Hematopoietic multipotent progenitor cell treated with erythropoietin and hydrocortisone succinate and interleukin-3 and kit ligand, for 17 days (in vitro differentiated cells): ENCODE data around the gene SERPINA1.
"Not testable (repeated sequence)": the region's sequence is repeated elsewhere in the genome, so short reads cannot be mapped to it uniquely, and the experiment has no call there.

Experiments
- DNase-seq: peaks from one replicate; pipeline ENCODE4 v3.0.0-alpha.2; 2015; ENCODE audit warnings: low spot score

Gene SERPINA1

GRCh38 chr14:94346065-94346786 lies 42.2 kb downstream of the SERPINA1 start:
- not testable (repeated sequence) for DNase-seq

GRCh38 chr14:94345344-94346064 lies 42.9 kb downstream of the SERPINA1 start:
- DNase-seq, result no peak

- DNase-seq, result no peak
Measured at GRCh38 chr14:94344389-94344788, 44.0 kb downstream of the SERPINA1 start.

GRCh38 chr14:94343238-94344005 lies 45.0 kb downstream of the SERPINA1 start:
- DNase-seq, result no peak

GRCh38 chr14:94342334-94342934 lies 46.0 kb downstream of the SERPINA1 start:
- no peak for DNase-seq

- no peak for DNase-seq
Measured at GRCh38 chr14:94341656-94342333, 46.6 kb downstream of the SERPINA1 start.

- no peak for DNase-seq
Measured at GRCh38 chr14:94340533-94340932, 47.9 kb downstream of the SERPINA1 start.

- DNase-seq, result no peak
Measured at GRCh38 chr14:94338023-94338422, 50.4 kb downstream of the SERPINA1 start.

- DNase-seq, result no peak
Measured at GRCh38 chr14:94337274-94337673, 51.1 kb downstream of the SERPINA1 start.

GRCh38 chr14:94334872-94335271 lies 53.5 kb downstream of the SERPINA1 start:
- no peak for DNase-seq

GRCh38 chr14:94332587-94332986 lies 55.8 kb downstream of the SERPINA1 start:
- no peak for DNase-seq

- DNase-seq, result no peak
Measured at GRCh38 chr14:94332063-94332583, 56.3 kb downstream of the SERPINA1 start.

- DNase-seq, result no peak
Measured at GRCh38 chr14:94331462-94331861, 56.9 kb downstream of the SERPINA1 start.

GRCh38 chr14:94330857-94331256 lies 57.5 kb downstream of the SERPINA1 start:
- DNase-seq, result no peak

- no peak for DNase-seq
Measured at GRCh38 chr14:94330432-94330831, 58.0 kb downstream of the SERPINA1 start.

GRCh38 chr14:94329857-94330256 lies 58.5 kb downstream of the SERPINA1 start:
- DNase-seq, result no peak

- no peak for DNase-seq
Measured at GRCh38 chr14:94328196-94328595, 60.2 kb downstream of the SERPINA1 start.
